Posterior vena cava (tissue), 2 donors: ENCODE data around the gene DNAJC4. TPM values are rescaled to one million over a fixed set of nuclear protein-coding genes. Genes with fewer than 3 reads are reported as not detected.
A peak's percentile ranks its signal among the peaks of the same experiment; 100 is the strongest.

Experiments
- DNase-seq: peaks from one replicate; pipeline ENCODE4 v3.0.0-alpha.2; 2020; ENCODE audit warnings: low spot score
- intact Hi-C, 2 donors: fragments of 100-400 bp; cut with DNase I; formaldehyde crosslinking; loops; one replicate each; pipeline versions ENCODE4 v1.14.1 to v1.14.2; 2022 to 2023
- long read RNA-seq, 2 donors: library from polyadenylated mRNA; unstranded; transcript quantifications; one replicate each; pipeline ENCODE4 v2.0.0, GENCODE V29; 2020 to 2021
- total RNA-seq, 2 donors: library from RNA; stranded (reverse); fragmentation: NEBNext Ultra II Directional; extraction: Animal tissue kit (Norgen Biotek cat#: 25700); gene quantifications; one replicate each; pipeline ENCODE4 v1.2.1, GENCODE V29; 2021
- donor health status: DM: yes; HTN: yes; CAD: no.
- donor health status: DM: yes; HTN: yes; CAD: no.

The DNAJC4 gene
- total RNA-seq, result 10 to 100 TPM; 16.1 to 21.3 TPM
- long read RNA-seq, donor 1, partial matches to known transcripts, result 4 of 11 reads
- long read RNA-seq, donor 1, other reads (novel, unspliced or antisense), result 5 of 11 reads
- long read RNA-seq, donor 2, partial matches to known transcripts, result 33 of 42 reads
- long read RNA-seq, donor 2, other reads (novel, unspliced or antisense), result 9 of 42 reads

- intact Hi-C loops, result no loop called here
- peak; percentile 96 for DNase-seq
These were observed at the start of gene DNAJC4 for GRCh38 chr11:64230171-64230984. Gene DNAJC4, plus strand, starts transcription at chr11:64230548. Its CDS starts 307 bp downstream, at chr11:64230855.

GRCh38 chr11:64180891-64181290 lies 49.5 kb upstream of the DNAJC4 start:
- intact Hi-C loops, result no loop called here
- DNase-seq, result no peak

- intact Hi-C loops, result no loop called here
- DNase-seq, result peak; percentile 98
These were observed 48.6 kb upstream of the DNAJC4 start for GRCh38 chr11:64181506-64182411.

- intact Hi-C loops, result no loop called here
- DNase-seq, result no peak
These were observed 46.5 kb upstream of the DNAJC4 start for GRCh38 chr11:64183890-64184289.

GRCh38 chr11:64185175-64185692 lies 45.1 kb upstream of the DNAJC4 start:
- DNase-seq, result peak; percentile 96
- intact Hi-C loops, result no loop called here

GRCh38 chr11:64185693-64186491 lies 44.5 kb upstream of the DNAJC4 start, which contains the start of gene STIP1:
Gene STIP1, plus strand, starts transcription at chr11:64186171. Its CDS starts 91 bp downstream, at chr11:64186262.
- DNase-seq, result peak; percentile 99
- intact Hi-C loops, result no loop called here

- intact Hi-C loops, result no loop called here
- no peak for DNase-seq
These were observed 43.7 kb upstream of the DNAJC4 start for GRCh38 chr11:64186492-64187165.

GRCh38 chr11:64192434-64192833 lies 37.9 kb upstream of the DNAJC4 start:
- no peak for DNase-seq
- intact Hi-C loops, result no loop called here

- DNase-seq, result no peak
- intact Hi-C loops, result no loop called here
These were observed 33.7 kb upstream of the DNAJC4 start for GRCh38 chr11:64196626-64197025.

- DNase-seq, result no peak
- intact Hi-C loops, result no loop called here
These were observed 31.8 kb upstream of the DNAJC4 start for GRCh38 chr11:64198511-64198910.

GRCh38 chr11:64201543-64201942 lies 28.8 kb upstream of the DNAJC4 start:
- DNase-seq, result no peak
- intact Hi-C loops, result loop anchor here in 1 of 2 donors (10.0 kb wide), 1 partner anchor 93 kb away; the partner anchor contains the start of gene KCNK4

GRCh38 chr11:64202992-64203391 lies 27.4 kb upstream of the DNAJC4 start:
- intact Hi-C loops, result loop anchor here in 1 of 2 donors (10.0 kb wide), 1 partner anchor 92 kb away; the partner anchor contains the start of gene KCNK4
- DNase-seq, result no peak

- intact Hi-C loops, result loop anchor here in 1 of 2 donors (10.0 kb wide), 1 partner anchor 91 kb away; the partner anchor contains the start of gene KCNK4
- no peak for DNase-seq
These were observed 26.8 kb upstream of the DNAJC4 start for GRCh38 chr11:64203421-64204079.

- intact Hi-C loops, result loop anchor here in 1 of 2 donors (10.0 kb wide), 1 partner anchor 91 kb away; the partner anchor contains the start of gene KCNK4
- no peak for DNase-seq
These were observed 26.3 kb upstream of the DNAJC4 start for GRCh38 chr11:64204080-64204440.

- intact Hi-C loops, result loop anchor here in 1 of 2 donors (10.0 kb wide), 1 partner anchor 90 kb away; the partner anchor contains the start of gene KCNK4
- peak; percentile 95 for DNase-seq
These were observed 25.8 kb upstream of the DNAJC4 start for GRCh38 chr11:64204464-64204989.

- intact Hi-C loops, result loop anchor here (1.0 to 10.0 kb wide), 3 partner anchors 17 to 96 kb away; partner anchors contain the start of genes CATSPERZ (in 1 of the 2) and KCNK4 (in 1 of the 2)
- DNase-seq, result peak; percentile 92
These were observed 23.7 kb upstream of the DNAJC4 start, which contains the start of gene FERMT3 for GRCh38 chr11:64206457-64207255. Gene FERMT3, plus strand, starts transcription at chr11:64206721. Its CDS starts 644 bp downstream, at chr11:64207365.
